Activated naive CD4-positive, alpha-beta T cell treated with anti-CD3 and anti-CD28 coated beads, Interleukin-2, amount 10 ng/mL, durations not matched to agents 7 days and 5 days (primary cell): ENCODE measurements around the gene EXOC2.

Source experiments
- CTCF ChIA-PET: fragments of 350-600 bp; sonication (Branson Sonifier 250); formaldehyde crosslinking; loops from one replicate; lab custom pipeline; 2021; ENCODE audit warnings: antibody characterized with exemption; lab: Charles Lee
- DNase-seq: peaks from one replicate; pipeline ENCODE4 v3.0.0-alpha.2; 2020
- H3K27ac Mint-ChIP-seq: one replicate; pipeline ENCODE4 v1.8.0; 2021; ENCODE audit warnings: mild to moderate bottlenecking, moderate library complexity, mixed read lengths
- H3K27me3 Mint-ChIP-seq: one replicate; pipeline ENCODE4 v1.8.0; 2021; ENCODE audit warnings: mild to moderate bottlenecking, mixed read lengths
- H3K36me3 Mint-ChIP-seq: one replicate; pipeline ENCODE4 v1.8.0; 2021; ENCODE audit warnings: mixed read lengths
- H3K4me1 Mint-ChIP-seq: one replicate; pipeline ENCODE4 v1.8.0; 2021; ENCODE audit warnings: mixed read lengths
- H3K4me3 Mint-ChIP-seq: one replicate; pipeline ENCODE4 v1.8.0; 2021; ENCODE audit warnings: mild to moderate bottlenecking, moderate library complexity, mixed read lengths
- H3K9me3 Mint-ChIP-seq: one replicate; pipeline ENCODE4 v1.8.0; 2021; ENCODE audit warnings: mixed read lengths

Gene EXOC2

GRCh38 chr6:524803-525202 is 168.1 kb downstream of the EXOC2 start:
- CTCF ChIA-PET: interaction anchor here (0.9 to 2.1 kb wide), 9 partner anchors 12 to 336 kb away, joined by 3 to 8 read pairs (median 3); partner anchors contain the start of gene IRF4
- Mint-ChIP-seq H3K4me1 (peaks cover 15% of the 10 kb centered on the region), H3K27ac (no peak overlapping the region)

GRCh38 chr6:520820-521219 is 172.1 kb downstream of the EXOC2 start:
- DNase-seq: no peak
- H3K27ac Mint-ChIP-seq: no peak overlapping the region
- CTCF ChIA-PET: no interaction called here
- peaks cover 56% of the 10 kb centered on the region for H3K36me3 Mint-ChIP-seq
- no peak overlapping the region for H3K4me3 Mint-ChIP-seq
- H3K27me3 Mint-ChIP-seq: no peaks in the 10 kb centered on the region
- H3K4me1 Mint-ChIP-seq: peaks cover 22% of the 10 kb centered on the region
- H3K9me3 Mint-ChIP-seq: peaks cover 31% of the 10 kb centered on the region

More at GRCh38 chr6:524803-525202, 168.1 kb downstream of the EXOC2 start:
- Mint-ChIP-seq H3K27me3 (no peaks in the 10 kb centered on the region), H3K4me3 (no peak overlapping the region), H3K9me3 (peaks cover 9% of the 10 kb centered on the region), H3K36me3 (peaks cover 38% of the 10 kb centered on the region)
- DNase-seq: peak; percentile 67

- H3K9me3 Mint-ChIP-seq: peaks cover 33% of the 10 kb centered on the region
- H3K4me3 Mint-ChIP-seq: no peak overlapping the region
- no peaks in the 10 kb centered on the region for H3K27me3 Mint-ChIP-seq
- no peak overlapping the region for H3K27ac Mint-ChIP-seq
- peaks cover 33% of the 10 kb centered on the region for H3K4me1 Mint-ChIP-seq
- no peak for DNase-seq
- CTCF ChIA-PET: interaction anchor here (1.0 to 1.7 kb wide), 2 partner anchors 8 to 109 kb away, joined by 3 to 6 read pairs; no protein-coding TSS in a partner anchor
- H3K36me3 Mint-ChIP-seq: peaks cover 66% of the 10 kb centered on the region
Observed at GRCh38 chr6:518218-518617, 174.7 kb downstream of the EXOC2 start.

GRCh38 chr6:516213-516612 is 176.7 kb downstream of the EXOC2 start:
- Mint-ChIP-seq H3K27me3 (no peaks in the 10 kb centered on the region), H3K4me1 (peaks cover 50% of the 10 kb centered on the region), H3K9me3 (peaks cover 33% of the 10 kb centered on the region)

GRCh38 chr6:515267-515666 is 177.7 kb downstream of the EXOC2 start:
- Mint-ChIP-seq H3K4me3 (no peak overlapping the region), H3K36me3 (peaks cover 61% of the 10 kb centered on the region), H3K27ac (no peak overlapping the region), H3K4me1 (peaks cover 57% of the 10 kb centered on the region), H3K9me3 (peaks cover 26% of the 10 kb centered on the region), H3K27me3 (no peaks in the 10 kb centered on the region)
- CTCF ChIA-PET: no interaction called here
- no peak for DNase-seq

More at GRCh38 chr6:516213-516612, 176.7 kb downstream of the EXOC2 start:
- no peak for DNase-seq
- Mint-ChIP-seq H3K4me3 (no peak overlapping the region), H3K36me3 (peaks cover 63% of the 10 kb centered on the region), H3K27ac (no peak overlapping the region)
- CTCF ChIA-PET: interaction anchor here (0.6 to 1.5 kb wide), 4 partner anchors 26 to 103 kb away, joined by 3 read pairs; no protein-coding TSS in a partner anchor

- no peak for DNase-seq
- H3K36me3 Mint-ChIP-seq: peaks cover 61% of the 10 kb centered on the region
- peaks cover 65% of the 10 kb centered on the region for H3K4me1 Mint-ChIP-seq
- peaks cover 26% of the 10 kb centered on the region for H3K9me3 Mint-ChIP-seq
- H3K27ac Mint-ChIP-seq: peak overlapping the region; percentile 76
- H3K27me3 Mint-ChIP-seq: no peaks in the 10 kb centered on the region
- CTCF ChIA-PET: no interaction called here
- H3K4me3 Mint-ChIP-seq: no peak overlapping the region
Observed at GRCh38 chr6:514396-514978, 178.5 kb downstream of the EXOC2 start.

- peak overlapping the region; percentile 76 for H3K27ac Mint-ChIP-seq
- no peaks in the 10 kb centered on the region for H3K27me3 Mint-ChIP-seq
- H3K4me3 Mint-ChIP-seq: no peak overlapping the region
- peaks cover 70% of the 10 kb centered on the region for H3K4me1 Mint-ChIP-seq
- H3K9me3 Mint-ChIP-seq: peaks cover 26% of the 10 kb centered on the region
- no peak for DNase-seq
- H3K36me3 Mint-ChIP-seq: peaks cover 61% of the 10 kb centered on the region
- CTCF ChIA-PET: no interaction called here
Observed at GRCh38 chr6:513961-514360, 179.0 kb downstream of the EXOC2 start.

- Mint-ChIP-seq H3K4me1 (peaks cover 79% of the 10 kb centered on the region), H3K36me3 (peaks cover 58% of the 10 kb centered on the region), H3K4me3 (no peak overlapping the region), H3K27ac (no peak overlapping the region), H3K27me3 (no peaks in the 10 kb centered on the region), H3K9me3 (peaks cover 19% of the 10 kb centered on the region)
- DNase-seq: no peak
- CTCF ChIA-PET: interaction anchor here (1.9 kb wide), 1 partner anchor 12 kb away, joined by 4 read pairs; no protein-coding TSS in a partner anchor
Observed at GRCh38 chr6:513058-513457, 179.9 kb downstream of the EXOC2 start.

GRCh38 chr6:511488-512137 is 181.3 kb downstream of the EXOC2 start:
- CTCF ChIA-PET: interaction anchor here (1.3 to 1.9 kb wide), 2 partner anchors 13 to 19 kb away, joined by 4 read pairs; no protein-coding TSS in a partner anchor
- Mint-ChIP-seq H3K27me3 (no peaks in the 10 kb centered on the region), H3K27ac (peak overlapping the region; percentile 82), H3K4me3 (no peak overlapping the region), H3K36me3 (peaks cover 47% of the 10 kb centered on the region), H3K9me3 (peaks cover 8% of the 10 kb centered on the region), H3K4me1 (peaks cover 90% of the 10 kb centered on the region)
- no peak for DNase-seq

- CTCF ChIA-PET: interaction anchor here (1.3 kb wide), 1 partner anchor 20 kb away, joined by 3 read pairs; no protein-coding TSS in a partner anchor
- Mint-ChIP-seq H3K4me1 (peaks cover 99% of the 10 kb centered on the region), H3K9me3 (peaks cover 2% of the 10 kb centered on the region), H3K27ac (peak overlapping the region; percentile 86), H3K4me3 (peak overlapping the region; percentile 7), H3K27me3 (no peaks in the 10 kb centered on the region), H3K36me3 (peaks cover 42% of the 10 kb centered on the region)
- no peak for DNase-seq
Observed at GRCh38 chr6:509676-510075, 183.3 kb downstream of the EXOC2 start.

GRCh38 chr6:508614-509013 is 184.3 kb downstream of the EXOC2 start:
- Mint-ChIP-seq H3K4me1 (peaks cover 98% of the 10 kb centered on the region), H3K36me3 (peaks cover 41% of the 10 kb centered on the region), H3K27me3 (no peaks in the 10 kb centered on the region), H3K9me3 (peaks cover 2% of the 10 kb centered on the region), H3K27ac (peak overlapping the region; percentile 86), H3K4me3 (no peak overlapping the region)
- no peak for DNase-seq
- CTCF ChIA-PET: no interaction called here

GRCh38 chr6:508006-508405 is 184.9 kb downstream of the EXOC2 start:
- Mint-ChIP-seq H3K27me3 (no peaks in the 10 kb centered on the region), H3K27ac (peak overlapping the region; percentile 86), H3K9me3 (peaks cover 2% of the 10 kb centered on the region), H3K4me1 (peaks cover 96% of the 10 kb centered on the region), H3K36me3 (peaks cover 41% of the 10 kb centered on the region), H3K4me3 (no peak overlapping the region)
- CTCF ChIA-PET: interaction anchor here (1.5 kb wide), 1 partner anchor 118 kb away, joined by 3 read pairs; no protein-coding TSS in a partner anchor
- DNase-seq: no peak

GRCh38 chr6:506920-507622 is 185.9 kb downstream of the EXOC2 start:
- CTCF ChIA-PET: interaction anchor here (0.8 to 1.5 kb wide), 2 partner anchors 8 to 117 kb away, joined by 3 read pairs; no protein-coding TSS in a partner anchor
- H3K4me1 Mint-ChIP-seq: peaks cover 97% of the 10 kb centered on the region
- peak overlapping the region; percentile 81 for H3K27ac Mint-ChIP-seq
- H3K9me3 Mint-ChIP-seq: peaks cover 2% of the 10 kb centered on the region
- H3K4me3 Mint-ChIP-seq: no peak overlapping the region
- DNase-seq: no peak
- H3K27me3 Mint-ChIP-seq: no peaks in the 10 kb centered on the region
- peaks cover 41% of the 10 kb centered on the region for H3K36me3 Mint-ChIP-seq

- H3K36me3 Mint-ChIP-seq: peaks cover 37% of the 10 kb centered on the region
- no peak overlapping the region for H3K4me3 Mint-ChIP-seq
- CTCF ChIA-PET: no interaction called here
- H3K27me3 Mint-ChIP-seq: no peaks in the 10 kb centered on the region
- DNase-seq: no peak
- peaks cover 97% of the 10 kb centered on the region for H3K4me1 Mint-ChIP-seq
- H3K9me3 Mint-ChIP-seq: no peaks in the 10 kb centered on the region
- H3K27ac Mint-ChIP-seq: peak overlapping the region; percentile 81
Observed at GRCh38 chr6:506508-506907, 186.4 kb downstream of the EXOC2 start.
